Kidney (tissue), 14 donors: Measurements from ENCODE around the gene FAM32A. TPM values are rescaled to one million over a fixed set of nuclear protein-coding genes. Genes with fewer than 3 reads are reported as not detected.
A peak's percentile ranks its signal among the peaks of the same experiment; 100 is the strongest.

Experiments used
- DNase-seq, 5 donors: peaks; one replicate each; pipeline ENCODE4 v3.0.0-alpha.2; 2013 to 2020
- FAIRE-seq: peaks from 2 replicates; lab custom pipeline; 2012; peaks lifted over from hg19 to GRCh38; lab: Jason Lieb, UNC
- H3K27ac ChIP-seq, 2 donors: one replicate each; pipeline ENCODE4 v1.7.0; 2013; ENCODE audit warnings: low read depth in 2 of 2, low read length in 2 of 2, inconsistent platforms in 1 of 2
- H3K27me3 ChIP-seq: one replicate; pipeline ENCODE4 v1.7.1; 2013; ENCODE audit warnings: low read length, inconsistent platforms; ENCODE audit not compliant: control insufficient read depth, insufficient read depth
- H3K36me3 ChIP-seq, 3 donors: one replicate each; pipeline versions ENCODE4 v1.7.0 to v1.7.1; 2013; ENCODE audit warnings: low read length in 3 of 3, control low read depth in 1 of 3, inconsistent platforms in 1 of 3; ENCODE audit not compliant: insufficient read depth in 3 of 3, control insufficient read depth in 2 of 3
- H3K4me1 ChIP-seq, 3 donors: one replicate each; pipeline versions ENCODE4 v1.7.0 to v1.7.1; 2013; ENCODE audit warnings: low read length in 3 of 3, inconsistent platforms in 1 of 3, low read depth in 1 of 3; ENCODE audit not compliant: control insufficient read depth in 2 of 3, insufficient read depth in 2 of 3
- H3K4me3 ChIP-seq, 3 donors: one replicate each; pipeline versions ENCODE4 v1.7.0 to v1.8.1; 2013; ENCODE audit warnings: low read length in 3 of 3, control low read depth in 1 of 3, inconsistent platforms in 1 of 3
- H3K9ac ChIP-seq, 3 donors: one replicate each; pipeline versions ENCODE4 v1.7.0 to v1.7.1; 2013; ENCODE audit warnings: low read length in 3 of 3, control low read depth in 1 of 3, inconsistent platforms in 1 of 3
- H3K9me3 ChIP-seq, 3 donors: one replicate each; pipeline versions ENCODE4 v1.7.0 to v1.7.1; 2013; ENCODE audit warnings: low read length in 3 of 3, control low read depth in 1 of 3, inconsistent platforms in 1 of 3; ENCODE audit not compliant: control insufficient read depth in 2 of 3, insufficient read depth in 1 of 3
- CTCF ChIP-seq: IDR thresholded peaks from 3 replicates; pipeline ENCODE4 v1.5.1; 2012; ENCODE audit warnings: mild to moderate bottlenecking, moderate library complexity, borderline replicate concordance; ENCODE audit not compliant: insufficient read depth; ENCODE audit errors: extremely low read depth
- intact Hi-C: fragments of 100-400 bp; cut with DNase I; formaldehyde crosslinking; loops from one replicate; pipeline ENCODE4 v1.11.1; 2022
- polyA plus RNA-seq: library from polyadenylated mRNA; stranded (reverse); fragments of 350-450 nt; fragmentation: Illumina TruSeq; extraction: RNeasy Lipid Tissue Mini Kit (QIAGEN cat#74804); gene quantifications from one replicate; pipeline ENCODE4 v1.2.3, GENCODE V29; 2014; ENCODE audit warnings: low read depth, low replicate concordance; ENCODE audit not compliant: insufficient read depth
- total RNA-seq: library from RNA; stranded (reverse); fragmentation: NEBNext Ultra II Directional; extraction: Animal tissue kit (Norgen Biotek cat#: 25700); gene quantifications from one replicate; pipeline ENCODE4 v1.2.1, GENCODE V29; 2021
- donor health status: control.
- donor health status: control.
- donor health status: control.
- donor health status: control.
- donor health status: control.
- donor health status: DM: yes; HTN: yes; CAD: no.
- donor health status: Normal renal cell carcinoma (clear cell type).

Gene FAM32A
- total and polyA plus RNA-seq, 2 donors from 2014 or later: 53.5 to 105 TPM

- no peak for TF ChIP-seq CTCF
- H3K36me3 ChIP-seq: no peaks in the 10 kb centered on the region
- no peak for DNase-seq
- H3K9ac ChIP-seq: no peak overlapping the region
- intact Hi-C loops: loop anchor here (5.0 kb wide), 1 partner anchor 138 kb away; no protein-coding TSS in a partner anchor
- H3K4me1 ChIP-seq: no peaks in the 10 kb centered on the region
- no peaks in the 10 kb centered on the region for H3K27me3 ChIP-seq
- FAIRE-seq: no peak
- H3K4me3 ChIP-seq: no peak overlapping the region
- no peak overlapping the region for H3K27ac ChIP-seq
- H3K9me3 ChIP-seq: peaks cover 0 to 3% (median 0%) of the 10 kb centered on the region in 3 donors
These were observed 4.6 kb upstream of the FAM32A start for GRCh38 chr19:16180611-16181010.

- FAIRE-seq (no peak), DNase-seq (no peak)
- TF ChIP-seq CTCF: no peak
- Histone ChIP-seq H3K27ac (no peak overlapping the region), H3K4me3 (peak overlapping the region; percentile 90 to 95 (median 95)), H3K9ac (peak overlapping the region; percentile 24 to 73 (median 65)), H3K4me1 (peaks cover 0 to 5% (median 0%) of the 10 kb centered on the region in 3 donors), H3K9me3 (no peaks in the 10 kb centered on the region), H3K36me3 (peaks cover 4 to 7% (median 6%) of the 10 kb centered on the region in 3 donors), H3K27me3 (no peaks in the 10 kb centered on the region)
- intact Hi-C loops: loop anchor here (5.0 kb wide), 1 partner anchor 142 kb away; no protein-coding TSS in a partner anchor
These were observed 516 bp upstream of the FAM32A start for GRCh38 chr19:16184665-16185122.

- intact Hi-C loops: no loop called here
- peak in 4 of 5 donors; percentile 63 to 80 (median 68) for DNase-seq
These were observed 536 bp downstream of the FAM32A start for GRCh38 chr19:16185768-16186123.

More at GRCh38 chr19:16185768-16186123, 536 bp downstream of the FAM32A start:
- no peak for TF ChIP-seq CTCF
- no peak for FAIRE-seq
- Histone ChIP-seq H3K27ac (peak overlapping the region in 1 of 2 donors; percentile 71), H3K9me3 (no peaks in the 10 kb centered on the region), H3K4me1 (peaks cover 0 to 5% (median 0%) of the 10 kb centered on the region in 3 donors), H3K27me3 (no peaks in the 10 kb centered on the region), H3K4me3 (peak overlapping the region; percentile 90 to 95 (median 95)), H3K36me3 (peaks cover 6 to 17% (median 15%) of the 10 kb centered on the region in 3 donors), H3K9ac (peak overlapping the region; percentile 79 to 97 (median 90))
